Skin of body (tissue), 2 donors: Measurements from ENCODE around the gene CIBAR2. TPM values are rescaled to one million over a fixed set of nuclear protein-coding genes. Genes with fewer than 3 reads are reported as not detected.
"Not testable (repeated sequence)": the region's sequence is repeated elsewhere in the genome, so short reads cannot be mapped to it uniquely, and the experiment has no call there.

Source experiments
- DNase-seq: peaks from one replicate; lab custom pipeline; 2025; lab: John Stamatoyannopoulos, UW
- total RNA-seq: library from RNA; depleted of rRNA; stranded (reverse); fragments of >200 nt; gene quantifications from one replicate; pipeline ENCODE4 v1.2.3, GENCODE V29; 2014

CIBAR2 gene
- total RNA-seq, 1 donor from 2014 or later: not detected

DNA sequence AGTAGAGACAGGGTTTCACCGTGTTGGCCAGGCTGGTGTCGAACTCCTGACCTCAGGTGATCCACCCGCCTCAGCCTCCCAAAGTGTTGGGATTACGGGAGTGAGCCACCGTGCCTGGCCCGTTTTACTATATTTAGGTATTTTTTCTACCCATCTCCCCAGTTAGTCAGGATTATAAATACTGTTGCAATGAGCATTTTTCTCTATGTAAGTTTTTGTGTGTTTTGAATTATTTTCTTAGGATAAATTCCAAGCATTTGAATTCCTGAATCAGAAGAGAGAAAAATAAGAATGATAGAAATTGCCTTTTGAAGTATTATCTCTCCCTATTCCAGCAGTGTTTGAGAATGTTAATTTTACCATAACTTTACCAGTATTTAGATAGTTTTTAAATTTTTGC is 48.1 kb downstream of the CIBAR2 start:
- no peak for DNase-seq

DNA sequence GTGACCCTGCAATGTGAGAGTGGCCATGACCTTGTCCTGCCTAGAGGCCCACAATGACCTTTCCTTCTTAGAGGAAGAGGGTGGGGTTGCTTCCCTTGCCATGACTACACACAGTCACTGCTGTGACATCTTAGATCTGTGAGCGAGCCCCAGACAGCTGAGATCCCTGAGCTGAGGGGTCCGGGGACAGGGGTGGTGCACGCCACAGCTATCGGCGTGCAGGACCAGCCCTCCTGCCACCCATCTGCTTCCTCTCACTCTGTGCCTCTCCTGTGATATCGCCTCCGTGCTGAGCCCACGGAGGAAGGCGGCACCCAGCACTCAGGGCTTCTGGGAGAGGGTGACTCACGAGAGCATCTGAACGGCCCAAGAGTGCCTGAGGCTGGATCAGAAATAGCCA is 49.4 kb downstream of the CIBAR2 start:
- DNase-seq: no peak

DNA sequence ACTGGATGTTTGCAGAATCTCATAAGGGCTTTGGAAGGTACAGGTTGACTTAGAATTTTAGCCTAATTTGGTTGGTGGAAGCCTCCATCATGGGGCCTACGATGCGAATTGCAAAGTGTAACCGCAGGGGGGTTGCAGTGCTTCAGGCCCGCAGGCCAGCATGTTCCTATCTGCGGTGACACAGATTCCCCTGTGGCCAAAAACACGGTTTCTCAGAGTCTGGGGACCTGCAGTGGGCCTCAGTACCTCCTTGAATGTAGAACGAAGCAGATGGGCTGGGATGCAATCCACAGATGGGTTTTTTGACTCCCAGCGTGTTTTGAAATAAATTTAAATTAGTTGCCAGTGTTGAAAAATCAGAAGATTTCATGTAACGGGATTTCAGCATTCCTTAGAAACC is 49.9 kb downstream of the CIBAR2 start:
- DNase-seq: no peak

DNA sequence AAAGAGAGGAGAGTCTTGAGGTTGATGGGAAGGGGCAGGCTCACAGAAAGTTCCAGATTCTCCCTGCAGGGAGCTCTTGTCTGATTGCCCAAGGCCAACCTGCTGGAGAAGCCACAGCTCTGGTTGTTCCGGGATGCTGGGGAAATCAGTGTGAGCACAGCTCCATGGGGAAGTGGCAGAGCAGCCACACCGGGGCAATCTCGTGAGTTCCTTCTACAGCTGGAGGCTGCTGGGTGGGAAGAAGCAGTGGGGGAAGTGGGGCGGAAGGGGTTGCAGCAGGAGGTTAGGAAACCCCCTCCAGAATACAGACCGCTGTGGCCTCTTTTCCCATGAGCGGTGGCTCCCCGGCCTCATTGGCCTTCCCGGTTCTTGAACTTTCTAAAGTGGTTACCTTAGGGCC is 50.7 kb downstream of the CIBAR2 start:
- no peak for DNase-seq

DNA sequence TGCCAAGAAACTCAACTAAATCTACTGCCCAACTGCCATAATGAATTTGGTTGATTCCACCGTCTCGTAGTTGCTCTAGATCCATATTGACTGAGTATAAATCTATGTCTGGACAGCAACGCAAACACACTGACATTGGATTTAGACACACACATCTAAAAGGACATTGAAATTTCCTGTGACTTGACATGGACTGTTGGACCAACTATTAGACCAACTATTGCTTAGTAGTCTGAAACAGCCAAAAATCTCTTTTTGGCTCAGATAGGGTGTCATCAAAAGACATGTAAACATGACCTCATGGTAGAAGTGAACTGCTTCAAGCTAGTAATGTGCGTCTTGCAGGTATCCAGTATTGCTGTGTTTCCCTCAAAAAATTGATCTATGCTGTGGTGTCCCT is 53.4 kb downstream of the CIBAR2 start:
- DNase-seq: no peak

DNA sequence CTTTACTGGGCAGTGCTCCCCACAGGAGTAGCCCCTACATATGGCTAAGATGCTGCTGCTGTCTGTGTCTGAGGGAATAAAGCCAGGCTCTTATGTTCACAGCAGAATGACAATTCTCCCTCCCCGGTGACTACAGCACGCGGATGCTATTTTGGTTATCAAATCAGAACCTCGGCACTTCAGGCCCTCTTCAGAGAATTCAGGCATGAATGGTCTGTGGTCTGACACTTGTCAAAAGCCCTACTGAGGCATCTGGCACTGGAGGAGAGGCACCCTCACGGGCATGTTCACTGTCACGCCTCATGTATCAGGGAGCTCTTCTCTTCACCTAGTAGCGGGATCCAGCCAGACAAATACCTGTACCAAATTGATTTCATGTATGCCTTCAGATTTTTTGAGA is 54.3 kb downstream of the CIBAR2 start:
- DNase-seq: no peak

DNA sequence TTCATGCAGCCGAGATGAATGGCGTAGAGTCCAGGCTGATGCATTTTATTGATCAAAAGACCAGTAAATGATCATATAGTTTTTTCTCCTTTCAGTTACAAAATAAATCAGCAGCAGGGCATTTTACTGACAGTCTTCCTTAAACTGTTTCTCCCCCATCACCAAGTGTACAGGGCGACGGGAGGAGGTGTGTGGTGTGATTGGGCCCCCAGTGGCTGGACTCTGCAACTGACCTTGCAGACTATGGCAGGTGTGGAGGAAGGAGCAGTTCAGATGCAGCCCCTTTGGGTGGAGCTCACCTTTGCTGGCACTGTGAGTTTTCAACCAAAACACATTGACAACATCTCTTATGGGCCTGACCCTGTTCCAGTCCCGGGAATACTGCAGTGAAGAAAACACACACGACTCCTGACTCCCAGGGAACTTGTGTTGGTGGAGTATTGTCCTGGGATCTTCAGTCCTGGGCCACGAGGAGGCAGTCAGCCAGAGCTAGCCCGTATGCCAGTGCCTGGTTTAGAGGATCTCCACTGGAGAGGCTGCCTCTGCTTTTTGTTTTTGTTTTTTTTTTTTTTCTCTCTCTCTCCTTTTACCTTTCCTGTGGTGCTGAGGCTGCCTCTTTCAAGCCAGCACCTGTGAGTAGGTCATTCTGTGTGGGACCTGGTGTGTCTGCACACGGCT is 54.9 kb downstream of the CIBAR2 start:
- no peak for DNase-seq

DNA sequence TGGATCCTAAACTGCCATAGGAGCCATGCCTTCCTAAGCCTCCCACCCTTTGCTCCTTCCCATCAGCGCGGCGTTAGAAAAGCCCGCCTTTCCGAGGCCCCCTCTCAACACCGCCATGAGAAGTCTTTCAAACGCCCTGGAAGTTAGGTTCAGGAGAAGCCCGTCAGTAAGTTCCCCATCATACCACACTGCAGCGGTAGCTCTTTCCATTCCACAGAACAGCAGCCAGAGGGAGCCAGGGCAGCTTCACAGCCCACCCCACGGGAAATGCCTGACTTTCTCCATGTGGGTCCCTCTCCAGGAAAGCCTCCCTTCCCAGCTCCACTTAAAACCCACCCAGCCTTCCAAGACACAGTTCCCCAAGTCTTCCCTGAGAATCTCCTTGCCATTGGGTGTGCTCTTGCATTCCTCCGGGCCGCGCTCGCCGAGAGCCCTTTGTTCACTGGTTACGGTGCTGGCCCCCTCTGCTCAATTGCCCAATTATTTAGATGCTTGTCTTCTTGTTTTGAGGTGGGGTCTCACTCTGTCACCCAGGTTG is 56.0 kb downstream of the CIBAR2 start:
- no peak for DNase-seq

DNA sequence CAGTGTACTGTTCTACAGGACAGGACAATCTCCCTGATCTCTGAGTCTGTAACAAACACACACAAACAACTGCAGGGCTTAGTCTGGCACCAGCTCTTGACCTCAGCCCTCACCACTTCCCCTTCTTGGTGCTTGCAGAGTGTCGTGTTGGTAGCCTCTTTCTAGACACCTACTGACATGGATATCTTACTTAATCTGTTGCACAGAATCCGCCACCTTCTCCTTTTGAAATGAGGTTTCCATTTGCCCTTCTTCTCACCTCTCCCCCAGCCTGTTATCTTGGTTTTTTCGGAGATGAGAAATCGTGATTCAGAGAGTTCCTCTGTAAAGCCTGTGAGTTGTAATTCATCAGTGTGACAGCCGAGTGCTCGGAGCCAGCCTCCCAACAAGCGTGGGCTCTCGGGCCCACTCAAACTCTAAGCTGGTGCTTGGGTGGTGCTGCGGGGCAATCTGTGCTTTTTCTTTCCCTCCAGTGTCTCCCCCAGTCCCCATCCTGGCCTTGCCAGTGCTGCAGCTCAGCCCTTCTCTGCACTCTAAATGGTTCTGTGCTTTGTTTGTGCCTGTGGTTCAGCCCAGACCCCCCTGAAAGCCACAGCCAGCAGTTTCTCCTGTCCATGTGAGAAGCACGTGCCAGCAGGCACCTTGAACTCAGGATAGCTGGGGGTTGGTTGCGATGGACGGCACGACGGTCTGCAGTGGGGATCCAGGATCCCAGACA is 56.6 kb downstream of the CIBAR2 start:
- DNase-seq: no peak

DNA sequence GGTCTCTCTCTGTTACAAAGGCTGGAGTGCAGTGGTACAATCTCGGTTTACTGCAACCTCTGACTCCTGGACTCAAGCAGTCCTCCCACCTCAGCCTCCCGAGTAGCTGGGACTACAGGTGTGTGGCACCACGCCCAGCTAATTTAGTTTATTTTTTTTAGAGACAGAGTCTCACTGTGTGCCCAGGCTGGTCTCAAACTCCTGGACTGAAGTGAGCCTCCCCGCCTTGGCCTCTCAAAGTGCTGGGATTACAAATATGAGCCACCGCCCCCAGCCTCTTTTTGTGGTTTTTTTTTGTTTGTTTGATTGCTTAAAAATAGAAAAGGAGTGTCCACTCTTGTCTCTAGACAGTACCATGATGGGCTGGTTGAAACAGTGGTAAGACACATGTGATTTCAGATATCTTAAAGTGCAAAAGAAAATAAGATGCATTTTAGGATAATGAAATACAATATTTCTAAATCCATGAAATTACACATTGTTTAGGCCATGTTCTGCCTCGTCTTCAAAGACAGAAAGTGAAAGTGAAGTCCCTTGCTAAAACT is 57.3 kb downstream of the CIBAR2 start:
- DNase-seq: no peak

DNA sequence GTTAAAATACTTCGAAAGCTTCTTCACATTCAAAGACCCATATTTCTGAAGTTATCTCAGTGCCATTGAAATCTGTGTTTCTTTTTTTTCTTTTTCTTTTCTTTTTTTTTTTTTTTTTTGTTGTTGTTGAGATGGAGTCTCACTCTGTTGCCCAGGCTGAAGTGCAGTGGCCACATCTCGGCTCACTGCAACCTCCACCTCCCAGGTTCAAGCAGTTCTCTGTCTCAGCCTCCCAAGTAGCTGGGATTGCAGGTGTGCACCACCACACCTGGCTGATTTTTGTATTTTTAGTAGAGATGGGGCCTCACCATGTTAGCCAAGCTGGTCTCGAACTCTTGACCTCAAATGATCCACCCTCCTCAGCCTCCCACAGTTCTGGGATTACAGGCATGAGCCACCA is 58.0 kb downstream of the CIBAR2 start:
- DNase-seq: not testable (repeated sequence)

DNA sequence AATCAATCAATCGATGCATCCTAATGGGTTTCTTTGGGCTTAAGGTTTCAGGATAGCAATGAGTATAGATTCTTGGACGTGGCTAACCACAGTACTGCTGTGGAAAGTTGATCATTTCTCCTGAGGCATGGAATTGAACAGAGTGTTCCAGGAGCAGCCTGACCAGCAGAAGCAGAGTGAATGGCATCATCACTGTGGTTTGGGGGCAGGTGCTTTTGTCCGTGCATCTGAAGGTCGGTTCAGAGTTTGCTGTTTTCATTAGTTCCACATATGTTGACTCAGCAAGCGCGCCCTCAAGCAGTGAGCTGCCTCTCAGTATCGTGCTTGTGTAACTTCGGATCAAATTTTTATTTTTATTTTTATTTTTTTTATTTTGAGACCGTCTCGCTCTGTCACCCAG is 59.7 kb downstream of the CIBAR2 start:
- DNase-seq: no peak

DNA sequence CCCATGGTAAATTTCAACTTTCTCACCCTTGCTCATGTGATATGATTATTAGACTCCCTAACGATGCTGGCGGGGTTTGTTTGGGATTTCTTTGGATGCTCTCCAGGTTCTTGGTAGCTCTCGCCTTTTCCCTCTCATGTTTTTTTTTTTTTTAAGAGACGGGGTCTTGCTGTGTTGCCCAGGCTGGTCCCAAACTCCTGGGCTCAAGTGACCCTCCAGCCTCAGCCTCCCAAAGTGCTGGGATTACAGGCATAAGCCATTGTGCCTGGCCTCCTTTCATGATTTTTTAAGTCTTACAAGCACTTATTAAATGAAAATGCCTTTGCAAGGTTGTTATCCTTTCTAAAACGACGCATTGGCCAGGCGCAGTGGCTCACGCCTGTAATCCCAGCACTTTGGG is 60.6 kb downstream of the CIBAR2 start:
- no peak for DNase-seq

DNA sequence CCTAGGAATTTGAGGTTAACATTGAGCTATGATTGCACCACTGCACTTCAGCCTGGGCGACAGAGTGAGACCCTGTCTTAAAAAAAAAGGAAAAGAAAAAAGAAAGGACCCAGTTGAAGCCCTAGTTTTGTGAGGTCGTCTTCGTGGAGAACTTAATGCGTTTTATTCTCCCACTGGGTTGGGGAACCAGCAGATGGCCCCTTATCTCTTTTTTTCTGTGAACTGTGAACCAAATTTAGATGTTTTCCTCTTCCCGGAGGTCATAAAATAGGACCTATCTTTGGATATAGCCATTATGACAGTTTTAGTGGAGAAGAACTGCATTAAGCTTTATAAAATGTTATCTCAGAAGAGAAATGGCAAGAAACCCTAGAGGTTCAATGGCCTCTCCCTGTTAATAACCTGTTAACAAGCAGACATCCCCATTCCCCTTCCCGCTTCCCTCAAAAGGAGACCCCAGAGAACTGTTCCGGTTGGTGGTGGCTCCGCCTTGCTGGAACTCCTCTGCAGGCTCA is 61.1 kb downstream of the CIBAR2 start:
- DNase-seq: no peak

DNA sequence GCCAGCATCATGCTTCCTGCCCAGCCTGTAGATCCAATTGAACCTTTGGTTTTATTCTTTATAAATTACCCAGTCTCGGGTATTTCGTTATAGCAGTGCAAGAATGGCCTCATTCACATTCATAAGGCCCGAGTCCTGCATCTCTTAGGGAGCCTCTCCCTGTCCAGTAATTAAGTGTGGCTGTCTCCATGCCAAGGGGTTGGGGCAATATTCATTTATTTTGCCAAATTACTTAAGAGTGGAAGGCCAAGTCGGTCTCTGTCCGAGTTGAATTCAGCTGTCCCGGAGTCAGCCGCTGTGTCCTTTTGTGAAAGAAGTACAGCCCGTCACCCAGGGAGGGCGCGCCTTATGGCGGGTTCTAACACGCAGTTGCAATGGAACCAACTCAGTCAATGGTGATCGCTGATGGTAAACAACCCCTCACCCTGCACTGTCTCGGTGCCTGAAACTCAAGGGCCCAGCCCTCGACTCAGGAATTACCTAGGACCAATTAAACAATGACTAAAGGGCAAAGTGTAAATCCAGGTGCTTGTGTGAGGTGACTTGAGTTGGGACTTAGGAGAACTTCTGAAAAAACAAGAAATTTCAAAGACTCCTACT is 62.5 kb downstream of the CIBAR2 start:
- DNase-seq: no peak

DNA sequence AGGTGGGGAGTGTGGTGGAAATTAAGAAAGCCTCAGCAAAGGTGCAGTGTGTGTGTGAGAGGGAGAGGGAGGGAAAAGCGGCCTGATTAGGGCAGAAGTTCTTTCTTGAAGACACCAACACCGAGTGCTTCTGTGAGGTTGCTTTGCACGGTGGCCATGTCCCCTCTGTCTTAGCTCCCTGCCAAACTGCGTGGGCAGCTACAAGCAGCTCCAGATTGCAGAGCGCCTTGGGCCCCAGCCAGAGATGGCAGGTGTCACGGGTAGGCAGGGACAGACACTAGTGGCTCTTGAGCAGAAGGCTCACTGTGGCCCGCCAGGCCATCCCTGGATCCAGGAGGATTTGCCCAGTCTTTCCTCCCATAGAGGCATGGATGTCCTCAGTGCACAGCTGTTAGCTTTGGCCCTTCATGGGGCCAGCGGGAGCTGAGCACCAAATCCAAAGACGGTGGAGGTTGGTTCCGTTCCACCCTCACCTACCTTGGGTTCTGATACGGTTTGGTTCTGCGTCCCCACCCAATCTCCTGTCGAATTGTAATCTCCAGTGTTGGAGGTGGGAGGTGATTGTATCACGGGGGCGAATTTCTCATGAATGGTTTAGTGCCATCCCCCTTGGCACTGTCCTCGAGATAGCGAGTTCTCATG is 63.2 kb downstream of the CIBAR2 start:
- DNase-seq: no peak

Other genes with a start within 250 kb of the CIBAR2 start
- 21.1 TPM for gene ZDHHC7, start 100.9 kb downstream of the CIBAR2 start, total RNA-seq
- 8.4 TPM for gene KIAA0513, start 84.7 kb downstream of the CIBAR2 start, total RNA-seq